Activated naive CD4-positive, alpha-beta T cell treated with anti-CD3 and anti-CD28 coated beads, Interleukin-2, amount 10 ng/mL, durations not matched to agents 7 days and 5 days (primary cell): ENCODE measurements around the gene MOSPD2.

Experiments
- CTCF ChIA-PET: fragments of 350-600 bp; sonication (Branson Sonifier 250); formaldehyde crosslinking; loops from one replicate; lab custom pipeline; 2021; ENCODE audit warnings: antibody characterized with exemption; lab: Charles Lee
- DNase-seq: peaks from one replicate; pipeline ENCODE4 v3.0.0-alpha.2; 2020
- H3K27ac Mint-ChIP-seq: one replicate; pipeline ENCODE4 v1.8.0; 2021; ENCODE audit warnings: mild to moderate bottlenecking, moderate library complexity, mixed read lengths
- H3K27me3 Mint-ChIP-seq: one replicate; pipeline ENCODE4 v1.8.0; 2021; ENCODE audit warnings: mild to moderate bottlenecking, mixed read lengths
- H3K36me3 Mint-ChIP-seq: one replicate; pipeline ENCODE4 v1.8.0; 2021; ENCODE audit warnings: mixed read lengths
- H3K4me1 Mint-ChIP-seq: one replicate; pipeline ENCODE4 v1.8.0; 2021; ENCODE audit warnings: mixed read lengths
- H3K4me3 Mint-ChIP-seq: one replicate; pipeline ENCODE4 v1.8.0; 2021; ENCODE audit warnings: mild to moderate bottlenecking, moderate library complexity, mixed read lengths
- H3K9me3 Mint-ChIP-seq: one replicate; pipeline ENCODE4 v1.8.0; 2021; ENCODE audit warnings: mixed read lengths

Gene MOSPD2

GRCh38 chrX:14872851-14873675, at the start of gene MOSPD2, which contains the start of gene FANCB:
Gene MOSPD2 (plus strand): TSS chrX:14873421. CDS start chrX:14873529, 108 bp downstream.
Gene FANCB (minus strand): TSS chrX:14873069. CDS start chrX:14865510, 7,559 bp downstream.
- peak within 1 kb of the TSS; percentile 88 for H3K27ac Mint-ChIP-seq
- H3K4me3 Mint-ChIP-seq = peak within 1 kb of the TSS; percentile 83
- H3K4me1 Mint-ChIP-seq = peaks cover 31% of the 10 kb centered on the region
- no peaks in the 10 kb centered on the region for H3K9me3 Mint-ChIP-seq
- DNase-seq = peak; percentile 96
- CTCF ChIA-PET = interaction anchor here (0.6 kb wide), 1 partner anchor 10 kb away, joined by 3 read pairs; no protein-coding TSS in a partner anchor
- peaks cover 12% of the 10 kb centered on the region for H3K36me3 Mint-ChIP-seq
- no peaks in the 10 kb centered on the region for H3K27me3 Mint-ChIP-seq

GRCh38 chrX:14825851-14826250, 47.4 kb upstream of the MOSPD2 start:
- Mint-ChIP-seq H3K9me3 (no peaks in the 10 kb centered on the region), H3K4me3 (no peak overlapping the region), H3K27ac (no peak overlapping the region), H3K36me3 (no peaks in the 10 kb centered on the region), H3K27me3 (no peaks in the 10 kb centered on the region), H3K4me1 (no peaks in the 10 kb centered on the region)
- no peak for DNase-seq
- CTCF ChIA-PET = no interaction called here

DNA sequence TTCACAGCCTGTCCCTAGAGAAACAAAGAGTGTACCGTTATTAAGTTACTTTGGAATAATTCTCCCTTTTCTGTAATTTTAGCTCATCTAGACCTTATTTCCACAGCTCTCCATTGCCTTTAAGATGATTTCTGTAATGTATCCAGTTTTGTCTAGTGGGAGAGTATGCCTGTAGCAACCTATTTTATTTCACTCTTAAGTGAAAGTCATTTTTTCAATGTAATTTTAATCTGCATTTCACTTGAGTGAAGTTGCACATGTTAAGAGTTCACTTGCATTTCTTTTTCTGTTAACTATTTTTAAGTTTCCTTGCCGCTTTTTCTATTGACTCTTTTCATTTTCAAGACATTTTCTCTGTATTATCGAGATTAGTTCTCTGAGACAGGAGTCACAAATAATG, 46.9 kb upstream of the MOSPD2 start:
- no peak overlapping the region for H3K4me3 Mint-ChIP-seq
- DNase-seq = no peak
- no peaks in the 10 kb centered on the region for H3K27me3 Mint-ChIP-seq
- peaks cover under 1% of the 10 kb centered on the region for H3K36me3 Mint-ChIP-seq
- no peak overlapping the region for H3K27ac Mint-ChIP-seq
- no peaks in the 10 kb centered on the region for H3K9me3 Mint-ChIP-seq
- H3K4me1 Mint-ChIP-seq = no peaks in the 10 kb centered on the region
- CTCF ChIA-PET = no interaction called here

DNA sequence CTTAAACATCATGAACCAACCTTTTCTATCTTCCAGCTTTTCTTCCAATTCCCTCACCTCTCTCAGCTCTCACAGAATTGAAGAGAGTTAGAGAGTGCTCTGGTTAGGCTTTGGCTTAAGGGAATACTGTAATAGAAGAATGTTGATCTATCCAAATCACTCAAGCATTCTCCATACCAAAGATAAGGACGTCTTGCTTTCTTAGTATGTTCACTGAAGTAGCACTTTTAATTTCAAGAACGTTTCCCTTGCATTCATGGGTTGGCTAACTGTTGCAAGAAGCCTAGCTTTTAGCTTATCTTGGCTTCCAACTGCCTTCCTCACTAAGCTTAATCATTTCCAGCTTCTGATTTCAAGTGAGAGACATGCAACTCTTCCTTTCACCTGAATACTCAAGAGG, 43.6 kb upstream of the MOSPD2 start:
- Mint-ChIP-seq H3K27ac (no peak overlapping the region), H3K27me3 (no peaks in the 10 kb centered on the region), H3K4me3 (no peak overlapping the region), H3K9me3 (no peaks in the 10 kb centered on the region), H3K36me3 (peaks cover 16% of the 10 kb centered on the region), H3K4me1 (no peaks in the 10 kb centered on the region)
- no peak for DNase-seq
- CTCF ChIA-PET = no interaction called here

DNA sequence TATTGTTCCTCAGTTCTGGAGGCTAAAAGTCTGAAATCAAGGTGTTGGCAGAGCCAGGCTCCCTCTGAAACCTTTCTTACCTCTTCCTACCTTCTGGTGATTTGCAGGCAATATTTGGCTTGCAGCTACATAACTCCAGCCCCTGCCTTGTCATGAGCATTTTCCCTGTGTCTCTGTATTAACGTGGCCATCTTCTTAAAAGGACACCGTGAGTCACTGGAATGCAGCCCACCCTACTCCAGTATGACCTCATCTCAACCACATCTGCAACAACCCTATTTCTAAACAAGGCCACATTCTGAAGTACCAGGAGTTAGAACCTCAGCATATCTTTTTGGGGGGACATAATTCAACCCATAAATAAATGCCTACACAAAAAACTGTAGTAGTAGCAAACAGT, 41.1 kb upstream of the MOSPD2 start:
- CTCF ChIA-PET = no interaction called here
- Mint-ChIP-seq H3K27ac (no peak overlapping the region), H3K4me3 (no peak overlapping the region), H3K9me3 (no peaks in the 10 kb centered on the region), H3K36me3 (peaks cover 31% of the 10 kb centered on the region), H3K27me3 (no peaks in the 10 kb centered on the region), H3K4me1 (no peaks in the 10 kb centered on the region)
- DNase-seq = no peak

DNA sequence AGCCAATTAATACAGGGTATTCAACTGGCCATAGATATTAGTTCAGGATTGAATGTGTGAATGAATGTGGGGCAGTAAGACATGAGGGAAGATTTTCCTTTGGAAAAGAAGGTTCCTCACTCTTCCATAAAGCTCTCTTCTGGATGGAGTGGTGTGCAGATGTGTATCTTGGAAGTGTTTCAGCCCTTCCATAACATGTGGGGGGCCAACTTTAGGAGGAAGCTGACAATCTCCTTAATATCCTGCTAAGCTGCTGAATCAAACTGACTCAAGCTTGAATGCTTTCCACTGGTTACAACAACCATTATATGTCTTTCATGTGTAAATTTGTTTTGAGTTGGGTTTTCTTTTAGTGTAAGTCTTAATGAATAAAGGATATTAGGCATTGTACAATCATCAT, 40.6 kb upstream of the MOSPD2 start:
- H3K36me3 Mint-ChIP-seq = peaks cover 32% of the 10 kb centered on the region
- no peaks in the 10 kb centered on the region for H3K9me3 Mint-ChIP-seq
- no peak for DNase-seq
- no peak overlapping the region for H3K4me3 Mint-ChIP-seq
- no peak overlapping the region for H3K27ac Mint-ChIP-seq
- no peaks in the 10 kb centered on the region for H3K4me1 Mint-ChIP-seq
- no peaks in the 10 kb centered on the region for H3K27me3 Mint-ChIP-seq
- CTCF ChIA-PET = no interaction called here

DNA sequence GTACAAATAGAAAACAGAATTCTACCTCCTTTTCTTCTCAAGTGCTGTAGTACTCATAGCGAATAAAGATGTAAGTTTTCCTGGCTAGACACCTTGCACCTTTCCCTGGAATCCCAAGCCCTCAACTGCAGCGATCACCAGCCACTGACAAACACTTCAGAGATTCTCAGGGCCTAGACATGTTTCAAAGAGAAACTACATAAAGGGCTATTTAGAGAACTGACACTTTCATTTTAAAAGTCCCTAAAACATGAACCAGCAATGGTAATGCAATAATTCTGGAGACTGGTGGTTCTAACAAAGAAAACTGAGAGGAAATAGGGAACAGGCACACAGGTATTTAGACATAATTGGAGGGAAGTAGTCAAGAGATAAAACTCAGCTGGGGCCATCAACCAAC, 36.1 kb upstream of the MOSPD2 start:
- Mint-ChIP-seq H3K27ac (peak overlapping the region; percentile 58), H3K27me3 (no peaks in the 10 kb centered on the region), H3K9me3 (no peaks in the 10 kb centered on the region), H3K4me3 (no peak overlapping the region), H3K36me3 (peaks cover 36% of the 10 kb centered on the region), H3K4me1 (no peaks in the 10 kb centered on the region)
- CTCF ChIA-PET = no interaction called here
- DNase-seq = no peak

DNA sequence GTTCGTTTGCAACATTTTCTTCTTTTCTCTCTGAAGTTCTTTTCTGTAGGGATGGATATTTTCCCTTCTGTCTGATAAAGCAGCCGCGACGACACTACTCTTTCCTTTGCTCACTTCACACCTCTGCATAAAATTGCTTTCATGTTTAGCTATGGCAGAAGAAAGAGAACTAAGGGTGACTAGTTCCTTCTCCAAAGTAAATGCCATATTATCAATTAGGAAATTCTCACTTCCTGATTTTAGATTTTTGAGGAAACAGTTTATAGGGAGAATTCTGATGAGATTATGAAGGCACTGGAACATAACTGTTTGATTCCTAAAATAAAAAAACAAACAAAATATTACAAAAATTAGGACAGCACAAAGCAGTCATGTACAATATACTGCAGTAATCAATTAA, 29.6 kb upstream of the MOSPD2 start:
- Mint-ChIP-seq H3K27ac (no peak overlapping the region), H3K4me3 (no peak overlapping the region), H3K36me3 (peaks cover 16% of the 10 kb centered on the region), H3K9me3 (no peaks in the 10 kb centered on the region), H3K4me1 (no peaks in the 10 kb centered on the region), H3K27me3 (no peaks in the 10 kb centered on the region)
- DNase-seq = no peak
- CTCF ChIA-PET = no interaction called here

DNA sequence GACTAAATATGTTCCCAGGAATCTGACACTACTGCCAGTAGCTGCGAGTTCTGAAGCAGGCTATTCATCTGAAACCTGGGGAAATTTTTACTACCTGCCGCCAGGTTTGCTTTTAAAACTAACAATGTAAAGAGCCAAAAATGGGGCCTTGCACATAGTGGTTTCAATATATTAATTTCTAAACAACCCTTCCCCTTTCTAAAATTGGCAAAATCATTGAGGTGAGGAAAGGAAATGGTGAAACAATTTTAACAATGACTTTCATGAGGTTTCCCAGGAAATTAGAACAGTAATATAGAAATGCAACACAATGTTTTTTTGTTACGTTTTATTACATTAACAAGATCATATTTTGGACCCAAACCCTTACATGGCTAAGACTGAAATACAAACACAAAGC, 21.7 kb upstream of the MOSPD2 start:
- Mint-ChIP-seq H3K36me3 (peaks cover 5% of the 10 kb centered on the region), H3K9me3 (no peaks in the 10 kb centered on the region), H3K4me3 (no peak overlapping the region), H3K4me1 (peaks cover 3% of the 10 kb centered on the region), H3K27ac (no peak overlapping the region), H3K27me3 (no peaks in the 10 kb centered on the region)
- CTCF ChIA-PET = no interaction called here
- DNase-seq = no peak

DNA sequence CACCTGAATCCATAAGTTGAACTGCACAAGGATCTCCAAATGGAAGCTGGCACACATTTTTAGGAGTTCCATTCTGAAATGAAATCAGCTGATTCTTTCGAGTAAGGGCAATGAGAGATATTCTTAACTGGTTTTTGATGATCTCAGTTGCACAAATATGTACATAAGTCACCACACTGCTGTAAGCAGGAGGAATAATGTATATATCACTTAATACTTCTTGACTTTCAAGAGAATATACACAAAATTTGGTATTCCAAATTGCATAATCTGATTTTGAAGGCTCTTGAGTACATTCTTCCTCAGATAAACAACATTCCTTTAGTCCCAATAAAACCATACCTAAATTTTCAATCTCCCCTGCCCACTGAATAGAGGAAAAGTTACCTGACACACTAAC, 8.6 kb upstream of the MOSPD2 start:
- H3K27ac Mint-ChIP-seq = no peak overlapping the region
- CTCF ChIA-PET = no interaction called here
- H3K36me3 Mint-ChIP-seq = peaks cover 22% of the 10 kb centered on the region
- peaks cover 4% of the 10 kb centered on the region for H3K4me1 Mint-ChIP-seq
- H3K4me3 Mint-ChIP-seq = no peak overlapping the region
- no peaks in the 10 kb centered on the region for H3K27me3 Mint-ChIP-seq
- DNase-seq = no peak
- peaks cover 6% of the 10 kb centered on the region for H3K9me3 Mint-ChIP-seq

DNA sequence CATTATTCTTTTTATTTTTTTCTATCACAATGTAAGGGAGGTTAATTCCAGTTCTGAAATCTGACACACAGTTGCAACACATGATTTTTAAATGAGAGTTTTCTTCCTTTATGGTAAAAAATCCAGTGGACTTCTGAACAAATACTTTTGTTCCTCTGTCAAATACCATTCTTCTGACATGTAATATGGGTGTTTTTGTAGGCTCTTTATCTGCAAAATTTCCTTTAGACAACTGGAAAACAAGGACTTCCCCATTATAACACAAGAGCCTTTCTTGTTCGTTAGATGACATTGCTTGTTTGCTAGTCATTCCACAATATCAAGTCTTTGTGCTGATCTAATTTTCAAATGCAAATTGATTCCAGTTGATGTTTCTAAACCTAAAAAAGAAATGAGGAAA, 8.0 kb upstream of the MOSPD2 start:
- no peak for DNase-seq
- Mint-ChIP-seq H3K27ac (no peak overlapping the region), H3K9me3 (peaks cover 6% of the 10 kb centered on the region), H3K36me3 (peaks cover 23% of the 10 kb centered on the region), H3K4me3 (no peak overlapping the region), H3K27me3 (no peaks in the 10 kb centered on the region), H3K4me1 (peaks cover 5% of the 10 kb centered on the region)
- CTCF ChIA-PET = no interaction called here

- Mint-ChIP-seq H3K27ac (no peak overlapping the region), H3K9me3 (peaks cover 6% of the 10 kb centered on the region), H3K27me3 (no peaks in the 10 kb centered on the region), H3K4me3 (peak overlapping the region; percentile 83), H3K36me3 (peaks cover 19% of the 10 kb centered on the region), H3K4me1 (peaks cover 31% of the 10 kb centered on the region)
- CTCF ChIA-PET = no interaction called here
- no peak for DNase-seq
Observed at GRCh38 chrX:14871767-14872166, 1.5 kb upstream of the MOSPD2 start.

DNA sequence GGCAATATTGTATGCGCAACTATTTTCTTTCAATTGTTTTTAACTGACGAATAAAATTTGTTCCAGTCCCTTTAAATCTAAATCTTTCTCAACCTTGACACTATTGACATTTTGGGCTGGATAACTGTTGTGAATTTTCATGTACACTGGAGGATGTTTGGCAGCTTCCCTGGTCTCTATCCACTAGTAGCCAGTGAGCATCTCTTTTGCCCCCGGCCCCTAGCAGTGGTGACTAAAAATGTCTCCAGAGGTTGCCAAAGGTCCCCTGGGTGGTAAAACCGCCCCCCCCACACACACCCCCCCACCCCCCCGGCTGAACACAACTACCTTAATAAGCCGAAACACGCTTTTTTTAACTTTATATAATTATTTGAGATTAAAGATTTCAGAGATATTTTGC, 866 bp upstream of the MOSPD2 start:
- no peaks in the 10 kb centered on the region for H3K27me3 Mint-ChIP-seq
- peak overlapping the region; percentile 83 for H3K4me3 Mint-ChIP-seq
- no peak for DNase-seq
- H3K36me3 Mint-ChIP-seq = peaks cover 17% of the 10 kb centered on the region
- H3K9me3 Mint-ChIP-seq = peaks cover 2% of the 10 kb centered on the region
- CTCF ChIA-PET = interaction anchor here (0.6 kb wide), 1 partner anchor 11 kb away, joined by 3 read pairs; no protein-coding TSS in a partner anchor
- H3K27ac Mint-ChIP-seq = peak overlapping the region; percentile 88
- H3K4me1 Mint-ChIP-seq = peaks cover 31% of the 10 kb centered on the region

- Mint-ChIP-seq H3K9me3 (no peaks in the 10 kb centered on the region), H3K27ac (peak overlapping the region; percentile 88), H3K36me3 (peaks cover 12% of the 10 kb centered on the region), H3K4me3 (peak overlapping the region; percentile 83), H3K4me1 (peaks cover 31% of the 10 kb centered on the region), H3K27me3 (no peaks in the 10 kb centered on the region)
- DNase-seq = no peak
- CTCF ChIA-PET = no interaction called here
Observed at GRCh38 chrX:14873676-14874049, 442 bp downstream of the MOSPD2 start.

GRCh38 chrX:14875624-14876023, 2.4 kb downstream of the MOSPD2 start:
- no peaks in the 10 kb centered on the region for H3K9me3 Mint-ChIP-seq
- DNase-seq = no peak
- H3K4me1 Mint-ChIP-seq = peaks cover 25% of the 10 kb centered on the region
- CTCF ChIA-PET = no interaction called here
- peaks cover 8% of the 10 kb centered on the region for H3K36me3 Mint-ChIP-seq
- no peak overlapping the region for H3K4me3 Mint-ChIP-seq
- no peak overlapping the region for H3K27ac Mint-ChIP-seq
- H3K27me3 Mint-ChIP-seq = no peaks in the 10 kb centered on the region
